GM12878 (cell line): ENCODE results near the gene PLCB4. TPM values are rescaled to one million over a fixed set of nuclear protein-coding genes. Genes with fewer than 3 reads are reported as not detected.

Experiments
- ATAC-seq: fragments of 200-7000 bp; cut with Tn5 transposase; 3 replicates; pipeline ENCODE4 v1.9.1; 2020; ENCODE audit warnings: mild to moderate bottlenecking, moderate library complexity
- BruUV-seq: library from RNA; stranded (reverse); fragments of 400-500 nt; replicated peaks from 2 replicates; lab custom pipeline; 2021; lab: Mats Ljungman, UMichigan
- CTCF ChIA-PET: fragments of 300-600 bp; sonication (Branson Sonifier 250); formaldehyde crosslinking; extraction: SDS; loops from one replicate; lab custom pipeline; 2021; ENCODE audit warnings: inconsistent platforms; lab: Yijun Ruan, JAX
- POLR2A ChIA-PET: fragments of 350-600 bp; formaldehyde crosslinking; extraction: SDS; loops from one replicate; lab custom pipeline; 2021; ENCODE audit warnings: inconsistent platforms; lab: Charles Lee
- RAD21 ChIA-PET: fragments of 300-600 bp; sonication (Branson Sonifier 250); formaldehyde crosslinking; loops from one replicate; lab custom pipeline; 2023; ENCODE audit warnings: antibody characterized with exemption; ENCODE audit not compliant: unreplicated experiment; lab: Charles Lee
- SMC1A ChIA-PET: fragments of 300-600 bp; sonication (Branson Sonifier 250); formaldehyde crosslinking; loops from one replicate; lab custom pipeline; 2023; ENCODE audit not compliant: unreplicated experiment, uncharacterized antibody; lab: Charles Lee
- DNase-seq: peaks from one replicate; pipeline ENCODE4 v3.0.0-alpha.2; 2011; ENCODE audit warnings: low read depth, low spot score
- FAIRE-seq: peaks from 3 replicates; lab custom pipeline; 2011; peaks lifted over from hg19 to GRCh38; lab: Jason Lieb, UNC
- H2AFZ ChIP-seq: 2 replicates; pipeline ENCODE4 v1.6.0; 2011; ENCODE audit warnings: low read depth, low read length, control low read depth; ENCODE audit not compliant: control insufficient read depth
- H3K27ac ChIP-seq: 2 replicates; pipeline ENCODE4 v1.5.1; 2011; ENCODE audit warnings: control low read depth; ENCODE audit not compliant: control insufficient read depth, insufficient read depth
- H3K27me3 ChIP-seq, 2 experiments: replicated peaks in 1 of 2; 2 replicates each; pipeline versions ENCODE4 v1.6.0 to v1.6.1; 2011; ENCODE audit warnings: low read length in 1 of 2; ENCODE audit not compliant: control insufficient read depth in 2 of 2, insufficient read depth in 2 of 2
- H3K36me3 ChIP-seq, 2 experiments: 2 replicates each; pipeline ENCODE4 v1.5.1; 2011; ENCODE audit warnings: low read length in 1 of 2; ENCODE audit not compliant: control insufficient read depth in 2 of 2, insufficient read depth in 2 of 2
- H3K4me1 ChIP-seq: 2 replicates; pipeline ENCODE4 v1.6.1; 2011; ENCODE audit warnings: mild to moderate bottlenecking, low read length, moderate library complexity, mixed read lengths; ENCODE audit not compliant: control insufficient read depth, insufficient read depth
- H3K4me2 ChIP-seq: 2 replicates; pipeline ENCODE4 v1.6.0; 2011; ENCODE audit warnings: control low read depth; ENCODE audit not compliant: control insufficient read depth, insufficient read depth
- H3K4me3 ChIP-seq: fragments of 200-600 bp; sonication (generic); 2 replicates; pipeline ENCODE4 v1.5.1; 2016
- H3K79me2 ChIP-seq: 2 replicates; pipeline ENCODE4 v1.6.0; 2011; ENCODE audit warnings: low read length; ENCODE audit not compliant: control insufficient read depth, insufficient read depth
- H3K9ac ChIP-seq: 2 replicates; pipeline ENCODE4 v1.8.0; 2011; ENCODE audit warnings: low read length, control low read depth, mixed read lengths; ENCODE audit not compliant: control insufficient read depth, insufficient read depth
- H3K9me3 ChIP-seq: replicated peaks from 3 replicates; pipeline ENCODE4 v1.5.1; 2011; ENCODE audit warnings: mild to moderate bottlenecking, low read length; ENCODE audit not compliant: control insufficient read depth, insufficient read depth
- H4K20me1 ChIP-seq: 2 replicates; pipeline ENCODE4 v1.6.0; 2011; ENCODE audit not compliant: control insufficient read depth, insufficient read depth
- BCL11A ChIP-seq: IDR thresholded peaks from 2 replicates; pipeline ENCODE4 v1.6.1; 2011; ENCODE audit warnings: low read depth, low read length
- PML ChIP-seq: IDR thresholded peaks from 2 replicates; pipeline ENCODE4 v1.6.1; 2012; ENCODE audit warnings: low read length, inconsistent platforms
- SIX5 ChIP-seq: IDR thresholded peaks from 2 replicates; pipeline ENCODE4 v1.6.1; 2011; ENCODE audit warnings: mild to moderate bottlenecking, low read depth, low read length, moderate library complexity; ENCODE audit not compliant: severe bottlenecking
- SPI1 ChIP-seq: IDR thresholded peaks from 2 replicates; pipeline ENCODE4 v1.6.1; 2011; ENCODE audit warnings: low read depth, mild to moderate bottlenecking, low read length, moderate library complexity, borderline replicate concordance; ENCODE audit not compliant: insufficient read depth
- ZNF384 ChIP-seq: IDR thresholded peaks from 2 replicates; pipeline ENCODE4 v1.6.1; 2012; ENCODE audit warnings: low read depth, mild to moderate bottlenecking, low read length, improper control_type of control experiment, borderline replicate concordance
- WGBS: methylation state at CpG from one replicate; pipeline ENCODE4 v1.1.6; 2016; ENCODE audit warnings: low lambda C conversion rate; ENCODE audit not compliant: insufficient replicate concordance, insufficient coverage; ENCODE audit errors: missing lambda C conversion rate; 5-methylcytosine and 5-hydroxymethylcytosine counted together
- in situ Hi-C: fragments of 300-500 bp; cut with MboI; formaldehyde crosslinking; loops from 9 replicates; pipeline ENCODE4 v1.14.3; 2018; ENCODE audit warnings: mixed read lengths
- intact Hi-C: fragments of 100-400 bp; cut with micrococcal nuclease; formaldehyde crosslinking; loops from one replicate; pipeline ENCODE4 v1.14.2; 2022; ENCODE audit not compliant: unreplicated experiment
- polyA plus RNA-seq, 11 experiments: library from polyadenylated mRNA; depleted of rRNA in 4 of 11; unstranded in 6 of 11; stranded (reverse) in 5 of 11; fragments of >200 nt; fragmentation: Nextera tagmentation in 4 of 11; fragmentation: Illumina TruSeq in 1 of 11; extraction: Ambion mirVana in 4 of 11; extraction: Trizol in 1 of 11; gene quantifications; 1 replicate in 1 of 11; 2 replicates in 10 of 11; pipeline versions ENCODE4 v1.2.1 to v1.2.3, GENCODE V29; 2011 to 2016; ENCODE audit warnings: inconsistent platforms in 2 of 11, missing spikeins in 2 of 11, low read depth in 1 of 11
- total RNA-seq, 4 experiments: library from RNA; depleted of rRNA in 3 of 4; stranded (reverse); fragments of >200 nt in 3 of 4; fragmentation: Illumina TruSeq in 1 of 4; extraction: Trizol in 1 of 4; gene quantifications; 2 replicates each; pipeline versions ENCODE4 v1.2.1 to v1.2.3, GENCODE V29; 2013 to 2021

Gene PLCB4
- total and polyA plus RNA-seq, 10 of the 15 experiments (the other 5 are each of a cell fraction or from before 2014, with no cell fraction given) = not detected

DNA sequence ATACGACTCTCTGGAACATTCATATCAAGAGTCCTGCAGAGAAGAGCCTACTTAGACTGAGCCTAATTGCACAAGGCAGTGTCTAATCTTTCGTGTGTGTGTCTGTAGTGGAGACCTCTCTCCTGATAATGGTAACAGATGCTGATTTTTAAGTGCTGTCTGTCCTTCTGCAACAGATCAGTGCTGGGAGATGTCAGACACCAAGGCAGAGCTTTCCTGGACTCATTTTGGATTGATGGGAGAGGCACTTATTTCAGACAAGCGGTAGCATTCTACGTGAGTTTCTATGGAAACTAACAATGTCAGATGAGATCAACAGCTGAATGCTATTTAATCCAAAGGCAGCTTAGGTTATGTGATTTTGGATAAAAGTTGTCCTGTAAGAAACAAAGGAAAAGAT, 167.6 kb downstream of the PLCB4 start:
- BruUV-seq = no TSS peak
- Histone ChIP-seq H2AFZ (no peak overlapping the region), H3K4me3 (no peak overlapping the region), H3K79me2 (no peaks in the 10 kb centered on the region), H4K20me1 (no peaks in the 10 kb centered on the region), H3K4me1 (no peaks in the 10 kb centered on the region), H3K36me3 (no peaks in the 10 kb centered on the region), H3K27ac (no peak overlapping the region), H3K9ac (no peak overlapping the region), H3K9me3 (no peaks in the 10 kb centered on the region), H3K4me2 (no peak overlapping the region), H3K27me3 (no peaks in the 10 kb centered on the region)
- 32% methylated on average over 4 of the region's 4 CpGs for WGBS
- DNase-seq (no peak), ATAC-seq (no peak), FAIRE-seq (no peak)
- intact Hi-C loops (no loop called here), in situ Hi-C loops (no loop called here)
- ChIA-PET RAD21 (no interaction called here), POLR2A (no interaction called here), CTCF (no interaction called here), SMC1A (no interaction called here)
- TF ChIP-seq SIX5 = no peak
- TF ChIP-seq PML = no peak
- no peak for TF ChIP-seq BCL11A
- no peak for TF ChIP-seq ZNF384

- Histone ChIP-seq H3K27me3 (no peaks in the 10 kb centered on the region), H3K4me1 (no peaks in the 10 kb centered on the region), H3K27ac (no peak overlapping the region), H3K79me2 (no peaks in the 10 kb centered on the region), H4K20me1 (no peaks in the 10 kb centered on the region), H3K9ac (no peak overlapping the region), H2AFZ (no peak overlapping the region), H3K4me2 (no peak overlapping the region), H3K36me3 (no peaks in the 10 kb centered on the region), H3K4me3 (no peak overlapping the region), H3K9me3 (no peaks in the 10 kb centered on the region)
- in situ Hi-C loops = no loop called here
- FAIRE-seq = no peak
- CTCF ChIA-PET = no interaction called here
- TF ChIP-seq SPI1 = no peak
- no peak for ATAC-seq
- no peak for DNase-seq
- POLR2A ChIA-PET = no interaction called here
- SMC1A ChIA-PET = no interaction called here
- BruUV-seq = no TSS peak
- RAD21 ChIA-PET = no interaction called here
- intact Hi-C loops = no loop called here
Measured at GRCh38 chr20:9241232-9241692, 172.4 kb downstream of the PLCB4 start.
